Activated CD8-positive, alpha-beta T cell treated with anti-CD3 and anti-CD28 coated beads, Interleukin-2, amount 10 ng/mL, durations not matched to agents 7 days and 5 days (primary cell): ENCODE measurements around the gene HTRA2. TPM values are rescaled to one million over a fixed set of nuclear protein-coding genes. Genes with fewer than 3 reads are reported as not detected.
"Not testable (repeated sequence)": the region's sequence is repeated elsewhere in the genome, so short reads cannot be mapped to it uniquely, and the experiment has no call there.

Experiments used
- ATAC-seq: fragments of 150-1000 bp; cut with Tn5 transposase; one replicate; pipeline ENCODE4 v1.10.0; 2021; ENCODE audit warnings: moderate library complexity
- CTCF ChIA-PET: fragments of 350-600 bp; sonication (Branson Sonifier 250); formaldehyde crosslinking; loops from one replicate; lab custom pipeline; 2021; ENCODE audit warnings: antibody characterized with exemption; lab: Charles Lee
- POLR2A ChIA-PET: fragments of 350-600 bp; sonication (Branson Sonifier 250); formaldehyde crosslinking; loops from one replicate; lab custom pipeline; 2021; ENCODE audit warnings: antibody characterized with exemption; lab: Charles Lee
- DNase-seq: peaks from one replicate; pipeline ENCODE4 v3.0.0-alpha.2; 2020
- H3K27ac Mint-ChIP-seq: one replicate; pipeline ENCODE4 v1.8.0; 2021; ENCODE audit warnings: mild to moderate bottlenecking, mixed read lengths
- H3K27me3 Mint-ChIP-seq: one replicate; pipeline ENCODE4 v1.8.0; 2021; ENCODE audit warnings: low read depth, mixed read lengths
- H3K36me3 Mint-ChIP-seq: one replicate; pipeline ENCODE4 v1.8.0; 2021; ENCODE audit warnings: low read depth, mixed read lengths
- H3K4me1 Mint-ChIP-seq: one replicate; pipeline ENCODE4 v1.8.0; 2021; ENCODE audit warnings: low read depth, mixed read lengths
- H3K4me3 Mint-ChIP-seq: one replicate; pipeline ENCODE4 v1.8.0; 2021; ENCODE audit warnings: mild to moderate bottlenecking, mixed read lengths
- H3K9me3 Mint-ChIP-seq: one replicate; pipeline ENCODE4 v1.8.0; 2022; ENCODE audit warnings: mixed read lengths; ENCODE audit not compliant: insufficient read depth
- total RNA-seq, 2 experiments: library from RNA; stranded (reverse); gene quantifications; one replicate each; pipeline ENCODE4 v1.2.3, GENCODE V29; 2021

HTRA2 gene
- total RNA-seq, 2 experiments from 2014 or later, result 48.0 to 49.4 TPM

GRCh38 chr2:74555610-74556103 is 25.9 kb downstream of the HTRA2 start:
- Mint-ChIP-seq H3K36me3 (peaks cover 23% of the 10 kb centered on the region), H3K27ac (peak overlapping the region; percentile 93), H3K9me3 (no peaks in the 10 kb centered on the region), H3K4me3 (peak overlapping the region; percentile 95), H3K4me1 (peaks cover 45% of the 10 kb centered on the region), H3K27me3 (peaks cover 10% of the 10 kb centered on the region)
- ChIA-PET POLR2A (interaction anchor here (0.6 to 2.2 kb wide), 9 partner anchors 9 to 97 kb away, joined by 3 to 13 read pairs (median 4); partner anchors contain the start of gene WBP1), CTCF (interaction anchor here (0.7 to 1.6 kb wide), 5 partner anchors 11 to 32 kb away, joined by 3 to 5 read pairs (median 3); no protein-coding TSS in a partner anchor)
- ATAC-seq, result no peak
- DNase-seq, result no peak

GRCh38 chr2:74556159-74556558 is 26.4 kb downstream of the HTRA2 start:
- peak overlapping the region; percentile 95 for H3K4me3 Mint-ChIP-seq
- no peak overlapping the region for H3K27ac Mint-ChIP-seq
- peaks cover 23% of the 10 kb centered on the region for H3K36me3 Mint-ChIP-seq
- DNase-seq (no peak), ATAC-seq (no peak)
- CTCF ChIA-PET, result interaction anchor here (0.7 to 1.6 kb wide), 3 partner anchors 11 to 31 kb away, joined by 3 to 5 read pairs (median 3); no protein-coding TSS in a partner anchor
- POLR2A ChIA-PET, result interaction anchor here (2.2 kb wide), 1 partner anchor 11 kb away, joined by 13 read pairs; no protein-coding TSS in a partner anchor
- peaks cover 12% of the 10 kb centered on the region for H3K27me3 Mint-ChIP-seq
- H3K9me3 Mint-ChIP-seq, result no peaks in the 10 kb centered on the region
- H3K4me1 Mint-ChIP-seq, result peaks cover 47% of the 10 kb centered on the region

- Mint-ChIP-seq H3K36me3 (peaks cover 23% of the 10 kb centered on the region), H3K27ac (no peak overlapping the region), H3K27me3 (peaks cover 12% of the 10 kb centered on the region), H3K9me3 (no peaks in the 10 kb centered on the region), H3K4me1 (peaks cover 53% of the 10 kb centered on the region), H3K4me3 (peak overlapping the region; percentile 95)
- CTCF ChIA-PET, result interaction anchor here (1.3 to 3.9 kb wide), 3 partner anchors 12 to 49 kb away, joined by 3 to 17 read pairs (median 4); partner anchors contain the start of gene PCGF1
- DNase-seq (no peak), ATAC-seq (no peak)
- POLR2A ChIA-PET, result interaction anchor here (2.2 to 2.3 kb wide), 2 partner anchors 10 to 26 kb away, joined by 7 to 13 read pairs; no protein-coding TSS in a partner anchor
Measured at GRCh38 chr2:74556831-74557370, 27.2 kb downstream of the HTRA2 start.

GRCh38 chr2:74558284-74559230 is 28.8 kb downstream of the HTRA2 start:
- Mint-ChIP-seq H3K27me3 (peaks cover 12% of the 10 kb centered on the region), H3K4me1 (peaks cover 52% of the 10 kb centered on the region), H3K27ac (no peak overlapping the region), H3K9me3 (no peaks in the 10 kb centered on the region), H3K4me3 (no peak overlapping the region), H3K36me3 (peaks cover 23% of the 10 kb centered on the region)
- ATAC-seq, result no peak
- ChIA-PET CTCF (interaction anchor here (1.4 to 3.9 kb wide), 5 partner anchors 15 to 51 kb away, joined by 3 to 17 read pairs (median 4); partner anchors contain the start of gene PCGF1), POLR2A (interaction anchor here (0.9 to 2.3 kb wide), 3 partner anchors 8 to 27 kb away, joined by 3 to 7 read pairs (median 4); no protein-coding TSS in a partner anchor)
- no peak for DNase-seq

GRCh38 chr2:74559912-74560311 is 30.2 kb downstream of the HTRA2 start:
- no peak overlapping the region for H3K4me3 Mint-ChIP-seq
- H3K27ac Mint-ChIP-seq, result no peak overlapping the region
- no peak for DNase-seq
- H3K27me3 Mint-ChIP-seq, result peaks cover 12% of the 10 kb centered on the region
- no peaks in the 10 kb centered on the region for H3K9me3 Mint-ChIP-seq
- peaks cover 23% of the 10 kb centered on the region for H3K36me3 Mint-ChIP-seq
- H3K4me1 Mint-ChIP-seq, result peaks cover 47% of the 10 kb centered on the region
- ChIA-PET POLR2A (interaction anchor here (0.7 kb wide), 1 partner anchor 386 kb away, joined by 4 read pairs; no protein-coding TSS in a partner anchor), CTCF (interaction anchor here (1.6 to 3.9 kb wide), 2 partner anchors 16 to 27 kb away, joined by 4 to 17 read pairs; no protein-coding TSS in a partner anchor)
- ATAC-seq, result no peak

GRCh38 chr2:74560591-74560990 is 30.9 kb downstream of the HTRA2 start:
- DNase-seq (no peak), ATAC-seq (no peak)
- Mint-ChIP-seq H3K4me1 (peaks cover 42% of the 10 kb centered on the region), H3K4me3 (no peak overlapping the region), H3K27ac (no peak overlapping the region), H3K9me3 (no peaks in the 10 kb centered on the region), H3K36me3 (peaks cover 23% of the 10 kb centered on the region), H3K27me3 (peaks cover 12% of the 10 kb centered on the region)
- ChIA-PET POLR2A (interaction anchor here (0.7 kb wide), 1 partner anchor 387 kb away, joined by 4 read pairs; no protein-coding TSS in a partner anchor), CTCF (interaction anchor here (3.9 kb wide), 1 partner anchor 26 kb away, joined by 17 read pairs; no protein-coding TSS in a partner anchor)

- CTCF ChIA-PET, ATAC-seq, H3K27ac Mint-ChIP-seq, H3K4me3 Mint-ChIP-seq, DNase-seq, H3K9me3 Mint-ChIP-seq, POLR2A ChIA-PET: not testable (repeated sequence)
- peaks cover 12% of the 10 kb centered on the region for H3K27me3 Mint-ChIP-seq
- peaks cover 38% of the 10 kb centered on the region for H3K4me1 Mint-ChIP-seq
- peaks cover 22% of the 10 kb centered on the region for H3K36me3 Mint-ChIP-seq
Measured at GRCh38 chr2:74561022-74561421, 31.3 kb downstream of the HTRA2 start.

GRCh38 chr2:74562126-74562775 is 32.5 kb downstream of the HTRA2 start:
- Mint-ChIP-seq H3K4me1 (peaks cover 34% of the 10 kb centered on the region), H3K9me3 (no peaks in the 10 kb centered on the region), H3K27me3 (peaks cover 12% of the 10 kb centered on the region), H3K4me3 (no peak overlapping the region), H3K36me3 (peaks cover 10% of the 10 kb centered on the region), H3K27ac (peak overlapping the region; percentile 30)
- CTCF ChIA-PET, result no interaction called here
- POLR2A ChIA-PET, result no interaction called here
- ATAC-seq (no peak), DNase-seq (no peak)

- ATAC-seq (no peak), DNase-seq (no peak)
- Mint-ChIP-seq H3K27me3 (peaks cover 12% of the 10 kb centered on the region), H3K4me1 (peaks cover 46% of the 10 kb centered on the region), H3K36me3 (no peaks in the 10 kb centered on the region), H3K4me3 (no peak overlapping the region), H3K9me3 (no peaks in the 10 kb centered on the region), H3K27ac (no peak overlapping the region)
- CTCF ChIA-PET, result interaction anchor here (1.0 to 16.0 kb wide), 3 partner anchors 13 to 34 kb away, joined by 3 to 231 read pairs (median 3); partner anchors contain the start of genes AUP1 and HTRA2
- POLR2A ChIA-PET, result no interaction called here
Measured at GRCh38 chr2:74564222-74564621, 34.5 kb downstream of the HTRA2 start.

GRCh38 chr2:74566076-74566753 is 36.5 kb downstream of the HTRA2 start:
- Mint-ChIP-seq H3K9me3 (no peaks in the 10 kb centered on the region), H3K4me1 (peaks cover 37% of the 10 kb centered on the region), H3K36me3 (no peaks in the 10 kb centered on the region), H3K4me3 (no peak overlapping the region), H3K27me3 (peaks cover 7% of the 10 kb centered on the region), H3K27ac (no peak overlapping the region)
- CTCF ChIA-PET, result interaction anchor here (0.6 to 16.0 kb wide), 2 partner anchors 20 to 366 kb away, joined by 3 to 231 read pairs; no protein-coding TSS in a partner anchor
- POLR2A ChIA-PET, result interaction anchor here (1.2 to 2.5 kb wide), 2 partner anchors 8 to 10 kb away, joined by 4 to 13 read pairs; no protein-coding TSS in a partner anchor
- ATAC-seq (no peak), DNase-seq (no peak)
